IMR-90 (cell line): ENCODE results near the gene SRPRB. TPM values are rescaled to one million over a fixed set of nuclear protein-coding genes. Genes with fewer than 3 reads are reported as not detected.

Experiments
- ATAC-seq: fragments of 200-7000 bp; cut with Tn5 transposase; 2 replicates; pipeline ENCODE4 v1.9.1; 2020; ENCODE audit warnings: low read depth, mild to moderate bottlenecking, moderate library complexity
- BruUV-seq: library from RNA; stranded (reverse); fragments of 400-500 nt; replicated peaks from 2 replicates; lab custom pipeline; 2021; lab: Mats Ljungman, UMichigan
- CTCF ChIA-PET: fragments of 300-600 bp; formaldehyde crosslinking; extraction: SDS; loops from one replicate; lab custom pipeline; 2021; ENCODE audit warnings: antibody characterized with exemption; lab: Yijun Ruan, JAX
- POLR2A ChIA-PET: fragments of 300-600 bp; sonication (Branson Sonifier 250); formaldehyde crosslinking; loops from one replicate; lab custom pipeline; 2022; ENCODE audit warnings: antibody characterized with exemption; ENCODE audit not compliant: unreplicated experiment; lab: Charles Lee
- DNase-seq: peaks from one replicate; pipeline ENCODE4 v3.0.0; 2013
- H2AFZ ChIP-seq: replicated peaks from 2 replicates; pipeline ENCODE3; 2013; ENCODE audit warnings: low read length, mild to moderate bottlenecking; ENCODE audit not compliant: poor library complexity
- H2AK5ac ChIP-seq: 2 replicates; pipeline ENCODE4 v1.6.1; 2013; ENCODE audit warnings: low read depth, low read length, inconsistent platforms
- H2AK9ac ChIP-seq: replicated peaks from 2 replicates; pipeline ENCODE3; 2013; ENCODE audit warnings: mild to moderate bottlenecking, low read depth, low read length, moderate library complexity; ENCODE audit not compliant: poor library complexity
- H2BK120ac ChIP-seq: 2 replicates; pipeline ENCODE4 v1.6.1; 2013; ENCODE audit warnings: low read depth, low read length, inconsistent platforms
- H2BK15ac ChIP-seq: 3 replicates; pipeline ENCODE4 v1.6.1; 2013; ENCODE audit warnings: low read depth, low read length, inconsistent platforms
- H2BK20ac ChIP-seq: 2 replicates; pipeline ENCODE4 v1.6.1; 2013; ENCODE audit warnings: low read depth, mild to moderate bottlenecking, inconsistent platforms, low read length, moderate library complexity
- H2BK5ac ChIP-seq: 2 replicates; pipeline ENCODE4 v1.6.1; 2013; ENCODE audit warnings: mild to moderate bottlenecking, low read depth, low read length, inconsistent platforms; ENCODE audit not compliant: poor library complexity, severe bottlenecking
- H3K14ac ChIP-seq: replicated peaks from 2 replicates; pipeline ENCODE4 v1.6.1; 2013; ENCODE audit warnings: low read depth, low read length, inconsistent platforms
- H3K18ac ChIP-seq: 2 replicates; pipeline ENCODE4 v1.6.1; 2013; ENCODE audit warnings: low read depth, low read length, control low read depth
- H3K23ac ChIP-seq: 2 replicates; pipeline ENCODE4 v1.6.1; 2013; ENCODE audit warnings: low read depth, low read length, inconsistent platforms
- H3K27ac ChIP-seq: 2 replicates; pipeline ENCODE4 v1.5.1; 2013; ENCODE audit warnings: mild to moderate bottlenecking, control low read depth, low read length; ENCODE audit not compliant: insufficient read depth
- H3K27me3 ChIP-seq: 2 replicates; pipeline ENCODE4 v1.6.1; 2013; ENCODE audit warnings: low read length; ENCODE audit not compliant: control insufficient read depth, insufficient read depth
- H3K36me3 ChIP-seq: 2 replicates; pipeline ENCODE4 v1.6.1; 2013; ENCODE audit warnings: low read length, mixed read lengths; ENCODE audit not compliant: control insufficient read depth, insufficient read depth
- H3K4ac ChIP-seq: 2 replicates; pipeline ENCODE4 v1.6.1; 2013; ENCODE audit warnings: low read depth, low read length, inconsistent platforms
- H3K4me1 ChIP-seq: 2 replicates; pipeline ENCODE4 v1.6.1; 2013; ENCODE audit warnings: low read length, mixed read lengths; ENCODE audit not compliant: control insufficient read depth, insufficient read depth
- H3K4me2 ChIP-seq: 2 replicates; pipeline ENCODE4 v1.6.1; 2013; ENCODE audit warnings: low read depth, mild to moderate bottlenecking, control low read depth, low read length, moderate library complexity
- H3K4me3 ChIP-seq: 2 replicates; pipeline ENCODE4 v1.5.1; 2013; ENCODE audit warnings: low read depth, mild to moderate bottlenecking, control low read depth, low read length, moderate library complexity; ENCODE audit not compliant: insufficient read depth
- H3K56ac ChIP-seq: 2 replicates; pipeline ENCODE4 v1.6.1; 2013; ENCODE audit warnings: low read length, inconsistent platforms; ENCODE audit not compliant: insufficient read depth; ENCODE audit errors: extremely low read depth
- H3K79me1 ChIP-seq, 2 experiments: 2 replicates each; pipeline ENCODE4 v1.6.1; 2013; ENCODE audit warnings: low read length in 2 of 2, inconsistent platforms in 1 of 2, low read depth in 1 of 2
- H3K9ac ChIP-seq: 2 replicates; pipeline ENCODE4 v1.6.1; 2013; ENCODE audit warnings: low read depth, low read length, control low read depth
- H3K9me1 ChIP-seq: 2 replicates; pipeline ENCODE4 v1.6.1; 2013; ENCODE audit warnings: low read length, inconsistent platforms; ENCODE audit not compliant: insufficient read depth
- H3K9me3 ChIP-seq: 2 replicates; pipeline ENCODE4 v1.6.1; 2013; ENCODE audit warnings: low read length; ENCODE audit not compliant: control insufficient read depth, insufficient read depth
- H4K20me1 ChIP-seq: 2 replicates; pipeline ENCODE4 v1.6.1; 2013; ENCODE audit warnings: low read length, inconsistent platforms; ENCODE audit not compliant: insufficient read depth
- H4K5ac ChIP-seq: 2 replicates; pipeline ENCODE4 v1.6.1; 2013; ENCODE audit warnings: mild to moderate bottlenecking, low read depth, low read length, control low read depth
- H4K8ac ChIP-seq, 2 experiments: 2 replicates each; pipeline ENCODE4 v1.6.1; 2013; ENCODE audit warnings: low read depth in 2 of 2, low read length in 2 of 2, control low read depth in 1 of 2, inconsistent platforms in 1 of 2
- H4K91ac ChIP-seq: 2 replicates; pipeline ENCODE4 v1.6.1; 2013; ENCODE audit warnings: low read depth, low read length, inconsistent platforms; ENCODE audit not compliant: insufficient read depth
- CTCF ChIP-seq: conservative IDR thresholded peaks from 2 replicates; pipeline ENCODE4 v1.5.1; 2012; ENCODE audit warnings: mild to moderate bottlenecking, low read depth, low read length, improper control_type of control experiment
- MAZ ChIP-seq: IDR thresholded peaks from 2 replicates; pipeline ENCODE4 v1.6.1; 2012; ENCODE audit warnings: low read depth, mild to moderate bottlenecking, low read length, improper control_type of control experiment, moderate library complexity, borderline replicate concordance
- RFX5 ChIP-seq: IDR thresholded peaks from 2 replicates; pipeline ENCODE4 v1.8.0; 2012; ENCODE audit warnings: low read depth, mild to moderate bottlenecking, low read length, moderate library complexity
- WGBS, 2 experiments: methylation state at CpG; one replicate each; pipeline versions ENCODE4 v1.1.5 to v1.1.7; 2013; ENCODE audit warnings: missing lambda C conversion rate in 2 of 2; ENCODE audit not compliant: insufficient read length in 1 of 2; ENCODE audit errors: extremely low coverage in 2 of 2; 5-methylcytosine and 5-hydroxymethylcytosine counted together
- dilution Hi-C: fragments of 300-500 bp; cut with HindIII; formaldehyde crosslinking; loops from one replicate; pipeline ENCODE4 v1.14.3; 2018; ENCODE audit warnings: low sequenced_read_pairs; ENCODE audit not compliant: unreplicated experiment
- in situ Hi-C: fragments of 300-500 bp; cut with MboI; formaldehyde crosslinking; loops from 3 replicates; pipeline ENCODE4 v1.14.3; 2019; ENCODE audit warnings: low sequenced_read_pairs, inconsistent platforms, mixed read lengths
- intact Hi-C: fragments of 100-400 bp; cut with micrococcal nuclease; formaldehyde crosslinking; loops from 2 replicates; pipeline ENCODE4 v1.10.0; 2022
- polyA plus RNA-seq, 3 experiments: library from polyadenylated mRNA; depleted of rRNA; stranded (reverse); fragments of >200 nt; gene quantifications; 2 replicates each; pipeline ENCODE4 v1.2.3, GENCODE V29; 2012; ENCODE audit warnings: low replicate concordance in 1 of 3
- total RNA-seq: library from RNA; depleted of rRNA; stranded (reverse); fragments of >200 nt; gene quantifications from 2 replicates; pipeline ENCODE4 v1.2.3, GENCODE V29; 2012

SRPRB gene
- total and polyA plus RNA-seq, 2 of the 4 experiments (the other 2 are of a cell fraction): 28.8 to 131 TPM

DNA sequence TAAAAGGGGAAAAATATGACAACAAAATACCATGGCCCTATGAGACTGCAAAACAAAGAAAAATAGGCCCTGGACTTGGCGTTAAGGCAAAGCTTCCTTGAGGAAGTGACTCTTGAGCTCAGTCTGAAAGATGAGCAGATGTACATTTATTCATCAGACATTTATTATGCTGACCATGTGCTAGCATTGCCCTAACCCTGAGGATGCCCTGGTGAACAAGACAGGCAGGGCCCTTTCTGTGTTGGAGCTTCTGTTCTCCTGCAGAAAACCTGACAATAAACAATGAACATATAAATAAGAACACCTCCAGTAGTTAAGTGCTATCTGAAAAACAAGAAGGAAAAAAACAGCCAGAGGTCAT, 47.1 kb upstream of the SRPRB start:
- in situ Hi-C loops (no loop called here), dilution Hi-C loops (no loop called here), intact Hi-C loops (no loop called here)
- H3K4me2 ChIP-seq: no peak overlapping the region
- H3K4ac ChIP-seq: no peak overlapping the region
- H2BK5ac ChIP-seq: no peak overlapping the region
- no peak overlapping the region for H2AK5ac ChIP-seq
- WGBS, 2 experiments: no CpG with 5 or more reads among the region's 1 CpG
- H3K9ac ChIP-seq: no peak overlapping the region
- no peak overlapping the region for H3K18ac ChIP-seq
- H3K27me3 ChIP-seq: peaks cover 12% of the 10 kb centered on the region
- H3K79me1 ChIP-seq: no peaks in the 10 kb centered on the region
- no peak overlapping the region for H4K91ac ChIP-seq
- no peak overlapping the region for H2BK15ac ChIP-seq
- H2BK20ac ChIP-seq: no peak overlapping the region
- ATAC-seq (no peak), DNase-seq (no peak)
- no peak overlapping the region for H4K8ac ChIP-seq
- no peak overlapping the region for H2AFZ ChIP-seq
- H3K4me3 ChIP-seq: no peak overlapping the region
- no peak overlapping the region for H3K56ac ChIP-seq
- no peak overlapping the region for H3K27ac ChIP-seq
- H3K9me1 ChIP-seq: no peaks in the 10 kb centered on the region
- H3K14ac ChIP-seq: no peak overlapping the region
- no peaks in the 10 kb centered on the region for H3K36me3 ChIP-seq
- H2AK9ac ChIP-seq: no peak overlapping the region
- H3K9me3 ChIP-seq: no peaks in the 10 kb centered on the region
- CTCF ChIA-PET: no interaction called here
- POLR2A ChIA-PET: no interaction called here
- no peak overlapping the region for H3K23ac ChIP-seq
- no TSS peak for BruUV-seq
- no peaks in the 10 kb centered on the region for H4K20me1 ChIP-seq
- H3K4me1 ChIP-seq: no peaks in the 10 kb centered on the region
- H4K5ac ChIP-seq: no peak overlapping the region
- H2BK120ac ChIP-seq: no peak overlapping the region
- TF ChIP-seq RFX5: no peak
- no peak for TF ChIP-seq MAZ
- no peak for TF ChIP-seq CTCF
